HEK293 (cell line): ENCODE results near the gene LDLRAD2.

ENCODE experiments used
- GLI4 ChIP-seq: fragments of 450-650 bp; formaldehyde crosslinking; IDR thresholded peaks from 2 replicates; pipeline ENCODE4 v1.5.1; 2016; ENCODE audit warnings: missing biosample characterization, missing genetic modification characterization
- YY1 ChIP-seq: fragments of 450-650 bp; formaldehyde crosslinking; IDR thresholded peaks from 2 replicates; pipeline ENCODE4 v1.5.1; 2018; ENCODE audit warnings: missing biosample characterization, missing genetic modification characterization
- ZNF121 ChIP-seq: fragments of 450-650 bp; formaldehyde crosslinking; IDR thresholded peaks from 2 replicates; pipeline ENCODE4 v1.5.1; 2016; ENCODE audit warnings: missing biosample characterization, missing genetic modification characterization
- TF ChIP-seq, protein P1 (sequence below): fragments of 450-650 bp; formaldehyde crosslinking; IDR thresholded peaks from 2 replicates; pipeline ENCODE4 v1.5.1; 2016; ENCODE audit warnings: missing biosample characterization, missing genetic modification characterization

DNA sequence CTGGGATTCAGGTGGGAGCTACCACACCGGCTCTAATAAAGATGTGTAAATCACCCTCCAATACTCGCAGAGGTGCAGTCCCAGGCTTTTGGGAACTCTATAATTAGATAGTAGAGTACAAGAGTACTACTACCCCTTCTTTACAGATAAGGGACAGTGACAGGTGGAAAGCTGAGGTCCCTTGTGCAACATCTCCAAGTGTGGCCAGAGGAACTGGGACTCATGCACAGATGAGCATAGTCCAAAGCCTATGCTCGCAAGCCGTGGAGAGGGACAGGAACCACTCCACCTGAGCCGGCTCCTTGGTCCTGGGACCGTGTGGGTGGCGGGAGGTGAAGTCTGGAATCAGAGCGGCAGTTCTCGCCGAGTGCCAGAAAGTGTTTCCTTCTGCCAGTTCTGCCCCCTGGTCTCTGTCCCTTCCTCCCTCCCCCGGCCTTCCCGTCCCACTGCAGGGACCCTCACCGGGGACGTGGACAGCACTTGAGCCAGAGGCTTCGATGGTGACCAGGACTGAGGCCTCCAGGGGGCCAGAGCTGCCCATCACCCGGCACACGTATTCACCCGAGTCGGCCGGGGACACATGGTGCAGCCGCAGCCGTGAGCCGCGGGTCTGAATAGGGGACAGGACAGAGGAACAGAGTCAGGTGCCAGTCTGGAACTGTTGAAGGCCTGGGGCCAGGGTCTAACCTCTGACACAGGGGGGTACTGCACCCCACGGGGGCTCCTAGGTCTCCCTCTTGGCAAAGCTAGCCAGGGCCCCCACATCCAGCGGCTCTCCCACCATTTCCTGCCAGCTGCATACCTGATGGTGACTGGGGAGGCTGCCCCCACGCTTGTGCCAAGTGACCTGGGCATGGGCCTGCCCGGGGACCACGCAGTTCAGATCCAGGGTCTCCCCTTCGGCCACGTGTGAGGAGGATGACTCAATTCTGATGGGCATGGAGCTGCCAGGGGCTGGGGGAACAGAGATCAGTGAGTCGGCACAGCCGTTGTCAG lies 33.9 kb downstream of the LDLRAD2 start:
- TF ChIP-seq, protein P1, sequence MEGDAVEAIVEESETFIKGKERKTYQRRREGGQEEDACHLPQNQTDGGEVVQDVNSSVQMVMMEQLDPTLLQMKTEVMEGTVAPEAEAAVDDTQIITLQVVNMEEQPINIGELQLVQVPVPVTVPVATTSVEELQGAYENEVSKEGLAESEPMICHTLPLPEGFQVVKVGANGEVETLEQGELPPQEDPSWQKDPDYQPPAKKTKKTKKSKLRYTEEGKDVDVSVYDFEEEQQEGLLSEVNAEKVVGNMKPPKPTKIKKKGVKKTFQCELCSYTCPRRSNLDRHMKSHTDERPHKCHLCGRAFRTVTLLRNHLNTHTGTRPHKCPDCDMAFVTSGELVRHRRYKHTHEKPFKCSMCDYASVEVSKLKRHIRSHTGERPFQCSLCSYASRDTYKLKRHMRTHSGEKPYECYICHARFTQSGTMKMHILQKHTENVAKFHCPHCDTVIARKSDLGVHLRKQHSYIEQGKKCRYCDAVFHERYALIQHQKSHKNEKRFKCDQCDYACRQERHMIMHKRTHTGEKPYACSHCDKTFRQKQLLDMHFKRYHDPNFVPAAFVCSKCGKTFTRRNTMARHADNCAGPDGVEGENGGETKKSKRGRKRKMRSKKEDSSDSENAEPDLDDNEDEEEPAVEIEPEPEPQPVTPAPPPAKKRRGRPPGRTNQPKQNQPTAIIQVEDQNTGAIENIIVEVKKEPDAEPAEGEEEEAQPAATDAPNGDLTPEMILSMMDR (tag by site-specific recombination): no peak
- TF ChIP-seq GLI4 (no peak), YY1 (tag by site-specific recombination) (no peak), ZNF121 (tag by site-specific recombination) (no peak)
